OCI-LY7 (cell line): ENCODE data around the gene KCNQ5. TPM values are rescaled to one million over a fixed set of nuclear protein-coding genes. Genes with fewer than 3 reads are reported as not detected.

Source experiments
- BruUV-seq: library from RNA; stranded (reverse); fragments of 400-500 nt; replicated peaks from 2 replicates; lab custom pipeline; 2021; lab: Mats Ljungman, UMichigan
- CTCF ChIA-PET: fragments of 300-600 bp; sonication (Branson Sonifier 250); formaldehyde crosslinking; loops from one replicate; lab custom pipeline; 2022; ENCODE audit warnings: antibody characterized with exemption; ENCODE audit not compliant: unreplicated experiment; lab: Charles Lee
- POLR2A ChIA-PET: fragments of 300-600 bp; sonication (Branson Sonifier 250); formaldehyde crosslinking; loops from one replicate; lab custom pipeline; 2022; ENCODE audit warnings: antibody characterized with exemption; lab: Charles Lee
- DNase-seq: peaks from one replicate; pipeline ENCODE4 v3.0.0-alpha.2; 2015; ENCODE audit warnings: low spot score
- H2AFZ ChIP-seq: fragments of 200-600 bp; sonication (generic), shearing (Covaris generic); 2 replicates; pipeline ENCODE4 v1.6.1; 2014; ENCODE audit warnings: mild to moderate bottlenecking, antibody characterized with exemption, low read length, moderate library complexity
- H3K27ac ChIP-seq: fragments of 200-600 bp; sonication (generic); 2 replicates; pipeline ENCODE4 v1.5.1; 2014; ENCODE audit warnings: mixed run types, low read depth, mild to moderate bottlenecking, moderate library complexity, low read length, inconsistent platforms; ENCODE audit not compliant: poor library complexity, severe bottlenecking
- H3K36me3 ChIP-seq: fragments of 200-600 bp; sonication (generic); 2 replicates; pipeline ENCODE4 v1.6.1; 2014; ENCODE audit warnings: mild to moderate bottlenecking, antibody characterized with exemption, low read length, moderate library complexity, mixed read lengths; ENCODE audit not compliant: insufficient read depth
- H3K4me1 ChIP-seq: fragments of 200-600 bp; sonication (generic); 2 replicates; pipeline ENCODE4 v1.5.1; 2014; ENCODE audit warnings: mild to moderate bottlenecking, low read length; ENCODE audit not compliant: insufficient read depth, poor library complexity, severe bottlenecking
- H3K4me2 ChIP-seq: fragments of 200-600 bp; sonication (generic); 2 replicates; pipeline ENCODE4 v1.6.1; 2014; ENCODE audit warnings: mild to moderate bottlenecking, low read length
- H3K4me3 ChIP-seq: fragments of 200-600 bp; sonication (generic); 2 replicates; pipeline ENCODE4 v1.5.1; 2014; ENCODE audit warnings: mild to moderate bottlenecking, low read depth, low read length; ENCODE audit not compliant: poor library complexity, severe bottlenecking
- H3K79me2 ChIP-seq: fragments of 200-600 bp; sonication (generic); 2 replicates; pipeline ENCODE4 v1.6.1; 2016; ENCODE audit warnings: low read depth, mild to moderate bottlenecking, low read length, moderate library complexity, mixed read lengths; ENCODE audit not compliant: insufficient read depth
- H3K9me2 ChIP-seq: fragments of 200-600 bp; sonication (generic); 2 replicates; pipeline ENCODE4 v1.6.1; 2016; ENCODE audit warnings: mild to moderate bottlenecking, low read length, mixed read lengths; ENCODE audit not compliant: insufficient read depth
- H3K9me3 ChIP-seq: fragments of 200-600 bp; sonication (generic); 2 replicates; pipeline ENCODE4 v1.6.1; 2014; ENCODE audit warnings: mild to moderate bottlenecking, mixed run types, low read length, mixed read lengths
- H4K20me1 ChIP-seq: fragments of 200-600 bp; sonication (generic); 2 replicates; pipeline ENCODE4 v1.6.1; 2014; ENCODE audit warnings: mild to moderate bottlenecking, antibody characterized with exemption, low read length, moderate library complexity, mixed read lengths; ENCODE audit not compliant: insufficient read depth
- EZH2phosphoT487 ChIP-seq: fragments of 200-600 bp; sonication (generic); IDR thresholded peaks from 2 replicates; pipeline ENCODE4 v1.6.1; 2018; ENCODE audit warnings: low read depth, borderline replicate concordance, mild to moderate bottlenecking, mixed run types, antibody characterized with exemption, low read length, moderate library complexity, mixed read lengths
- intact Hi-C: fragments of 100-400 bp; cut with micrococcal nuclease; formaldehyde crosslinking; loops from one replicate; pipeline ENCODE4 v1.10.0; 2022; ENCODE audit not compliant: unreplicated experiment
- total RNA-seq, 2 experiments: library from RNA; depleted of rRNA in 1 of 2; stranded (reverse); fragments of >200 nt in 1 of 2; shearing (Covaris generic) in 1 of 2; gene quantifications; 2 replicates each; pipeline ENCODE4 v1.2.3, GENCODE V29; 2014 to 2022
- TF ChIP-seq, protein P1 (sequence below): fragments of 200-600 bp; sonication (generic); conservative IDR thresholded peaks from 2 replicates; pipeline ENCODE4 v1.5.1; 2014; ENCODE audit warnings: mild to moderate bottlenecking, antibody characterized with exemption, low read length, moderate library complexity, mixed read lengths

KCNQ5 gene
- total RNA-seq, 2 experiments from 2014 or later = 26.1 to 29.7 TPM

DNA sequence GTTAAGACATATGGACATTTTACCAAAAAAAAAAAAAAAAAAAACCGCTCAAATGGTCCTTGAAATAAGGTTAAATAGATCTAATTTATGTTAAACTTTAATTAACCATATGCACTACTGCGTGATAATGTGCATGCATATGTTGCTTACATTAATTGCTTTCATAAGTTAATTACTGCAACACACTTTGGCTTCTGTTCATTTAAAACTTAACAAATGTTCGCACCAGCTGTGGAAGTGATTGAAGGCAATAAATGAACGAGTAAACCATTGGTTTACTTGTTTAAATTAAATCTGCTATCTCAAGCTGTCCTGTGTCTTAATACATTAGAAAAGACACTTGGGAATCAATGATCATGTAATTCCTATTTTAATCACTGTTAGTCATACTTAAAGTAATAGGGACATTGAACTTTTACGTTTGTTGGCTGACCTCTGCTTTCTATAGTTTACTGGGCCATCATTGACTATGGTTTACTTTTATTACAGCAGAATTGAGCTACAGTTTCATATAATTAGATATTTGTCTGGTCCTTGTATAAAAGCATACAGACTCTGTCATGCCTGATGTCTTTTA, 308.8 kb downstream of the KCNQ5 start:
- intact Hi-C loops = no loop called here
- H3K4me2 ChIP-seq = no peak overlapping the region
- H3K79me2 ChIP-seq = no peaks in the 10 kb centered on the region
- ChIA-PET POLR2A (interaction anchor here (0.6 to 1.1 kb wide), 5 partner anchors 8 to 301 kb away, joined by 3 to 10 read pairs (median 8); no protein-coding TSS in a partner anchor), CTCF (no interaction called here)
- H3K4me3 ChIP-seq = no peak overlapping the region
- BruUV-seq = no TSS peak
- no peak overlapping the region for H2AFZ ChIP-seq
- no peaks in the 10 kb centered on the region for H3K36me3 ChIP-seq
- no peak overlapping the region for H3K27ac ChIP-seq
- no peaks in the 10 kb centered on the region for H3K9me3 ChIP-seq
- H3K4me1 ChIP-seq = no peaks in the 10 kb centered on the region
- TF ChIP-seq, protein P1, sequence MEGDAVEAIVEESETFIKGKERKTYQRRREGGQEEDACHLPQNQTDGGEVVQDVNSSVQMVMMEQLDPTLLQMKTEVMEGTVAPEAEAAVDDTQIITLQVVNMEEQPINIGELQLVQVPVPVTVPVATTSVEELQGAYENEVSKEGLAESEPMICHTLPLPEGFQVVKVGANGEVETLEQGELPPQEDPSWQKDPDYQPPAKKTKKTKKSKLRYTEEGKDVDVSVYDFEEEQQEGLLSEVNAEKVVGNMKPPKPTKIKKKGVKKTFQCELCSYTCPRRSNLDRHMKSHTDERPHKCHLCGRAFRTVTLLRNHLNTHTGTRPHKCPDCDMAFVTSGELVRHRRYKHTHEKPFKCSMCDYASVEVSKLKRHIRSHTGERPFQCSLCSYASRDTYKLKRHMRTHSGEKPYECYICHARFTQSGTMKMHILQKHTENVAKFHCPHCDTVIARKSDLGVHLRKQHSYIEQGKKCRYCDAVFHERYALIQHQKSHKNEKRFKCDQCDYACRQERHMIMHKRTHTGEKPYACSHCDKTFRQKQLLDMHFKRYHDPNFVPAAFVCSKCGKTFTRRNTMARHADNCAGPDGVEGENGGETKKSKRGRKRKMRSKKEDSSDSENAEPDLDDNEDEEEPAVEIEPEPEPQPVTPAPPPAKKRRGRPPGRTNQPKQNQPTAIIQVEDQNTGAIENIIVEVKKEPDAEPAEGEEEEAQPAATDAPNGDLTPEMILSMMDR = no peak
- TF ChIP-seq EZH2phosphoT487 = no peak
- H4K20me1 ChIP-seq = 0 out of 2 replicates have a peak, but pooled peaks cover 6% of the 10 kb centered on the region
- no peaks in the 10 kb centered on the region for H3K9me2 ChIP-seq
- DNase-seq = no peak

DNA sequence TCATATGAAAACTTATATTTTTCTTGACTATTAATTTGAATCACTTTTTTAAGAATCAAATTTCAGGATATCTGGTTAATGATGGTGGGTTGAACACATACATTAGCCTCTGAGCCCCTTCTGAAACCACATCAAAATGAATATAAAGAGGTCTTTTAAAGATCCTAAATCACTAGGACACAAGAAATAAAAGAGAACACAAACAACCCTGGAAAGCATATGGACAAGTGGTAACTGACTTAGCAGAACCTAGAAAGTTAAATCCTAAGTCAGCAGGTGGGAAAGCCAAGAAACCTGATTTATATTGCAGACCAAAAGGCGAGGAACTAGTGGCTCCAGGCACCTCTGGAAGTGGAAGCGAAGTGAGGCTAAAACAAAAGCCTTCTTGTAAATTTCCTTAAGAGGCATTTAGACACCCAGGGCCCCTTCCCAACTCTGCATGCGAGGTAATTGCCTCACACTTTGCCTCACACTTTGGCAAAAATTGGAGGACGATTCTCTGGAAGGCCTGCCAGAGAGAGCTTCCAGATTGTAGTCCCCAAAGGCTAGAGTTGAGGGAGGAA, 309.5 kb downstream of the KCNQ5 start:
- ChIA-PET CTCF (no interaction called here), POLR2A (interaction anchor here (0.6 to 1.4 kb wide), 2 partner anchors 9 to 25 kb away, joined by 3 to 6 read pairs; no protein-coding TSS in a partner anchor)
- H3K9me2 ChIP-seq = no peaks in the 10 kb centered on the region
- H3K4me3 ChIP-seq = no peak overlapping the region
- TF ChIP-seq, protein P1 = no peak
- no peak for TF ChIP-seq EZH2phosphoT487
- BruUV-seq = no TSS peak
- no peaks in the 10 kb centered on the region for H3K9me3 ChIP-seq
- H3K36me3 ChIP-seq = no peaks in the 10 kb centered on the region
- H3K4me2 ChIP-seq = no peak overlapping the region
- H3K27ac ChIP-seq = no peak overlapping the region
- DNase-seq = no peak
- intact Hi-C loops = no loop called here
- no peaks in the 10 kb centered on the region for H3K79me2 ChIP-seq
- H3K4me1 ChIP-seq = no peaks in the 10 kb centered on the region
- 0 out of 2 replicates have a peak, but pooled peaks cover 6% of the 10 kb centered on the region for H4K20me1 ChIP-seq
- H2AFZ ChIP-seq = no peak overlapping the region

DNA sequence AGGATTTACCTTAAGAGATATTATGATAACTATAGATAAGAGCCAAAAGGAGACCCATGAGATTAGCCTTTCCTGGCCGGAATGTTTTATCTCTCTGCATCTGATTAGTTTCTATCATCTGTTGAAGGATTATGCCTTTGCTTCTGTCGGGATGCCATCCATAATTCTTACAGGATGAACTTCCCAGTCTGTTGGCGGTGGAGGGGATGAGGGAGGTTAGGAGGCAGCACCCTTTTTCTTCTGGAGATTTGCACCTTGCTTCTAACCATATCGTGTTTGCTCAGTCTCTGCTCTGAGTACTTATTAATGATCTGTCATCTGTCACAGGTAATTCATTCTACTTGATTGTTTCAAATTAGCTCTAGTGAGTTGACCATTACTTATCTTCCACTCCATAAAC, 311.4 kb downstream of the KCNQ5 start:
- Histone ChIP-seq H2AFZ (no peak overlapping the region), H3K9me3 (no peaks in the 10 kb centered on the region), H3K4me2 (no peak overlapping the region), H3K79me2 (no peaks in the 10 kb centered on the region), H4K20me1 (no peaks in the 10 kb centered on the region), H3K9me2 (no peaks in the 10 kb centered on the region), H3K4me1 (no peaks in the 10 kb centered on the region), H3K36me3 (no peaks in the 10 kb centered on the region), H3K27ac (no peak overlapping the region), H3K4me3 (no peak overlapping the region)
- POLR2A ChIA-PET = no interaction called here
- TF ChIP-seq EZH2phosphoT487 = no peak
- TF ChIP-seq, protein P1 = no peak
- no peak for DNase-seq
- CTCF ChIA-PET = no interaction called here
- intact Hi-C loops = no loop called here
- no TSS peak for BruUV-seq
